NCI-H128 (cell line): ENCODE data around the gene CD2.
"Not testable (repeated sequence)": the region's sequence is repeated elsewhere in the genome, so short reads cannot be mapped to it uniquely, and the experiment has no call there.

ENCODE experiments used
- DNase-seq: peaks from one replicate; lab custom pipeline; 2025; ENCODE audit not compliant: unreplicated experiment; lab: John Stamatoyannopoulos, UW

The CD2 gene

DNA sequence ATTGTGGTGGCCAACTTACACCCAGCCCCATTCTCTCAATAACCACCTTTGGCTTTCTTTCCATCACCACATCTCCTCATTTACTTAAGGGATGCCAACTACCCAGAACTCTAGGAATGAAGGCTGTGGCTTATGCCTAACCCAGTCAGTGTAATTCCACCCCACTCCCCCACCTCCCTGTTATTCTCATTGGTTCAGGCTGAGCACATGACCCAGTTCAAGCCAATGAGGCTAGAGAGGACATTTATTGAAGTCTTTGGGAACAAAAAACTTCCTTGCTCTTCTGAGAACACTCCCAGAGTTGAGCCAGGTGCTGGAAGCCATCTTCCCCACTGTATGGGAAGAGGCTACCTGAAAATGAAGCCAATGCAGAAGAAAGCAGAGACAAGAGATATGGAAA is 22.8 kb upstream of the CD2 start:
- DNase-seq, result no peak

DNA sequence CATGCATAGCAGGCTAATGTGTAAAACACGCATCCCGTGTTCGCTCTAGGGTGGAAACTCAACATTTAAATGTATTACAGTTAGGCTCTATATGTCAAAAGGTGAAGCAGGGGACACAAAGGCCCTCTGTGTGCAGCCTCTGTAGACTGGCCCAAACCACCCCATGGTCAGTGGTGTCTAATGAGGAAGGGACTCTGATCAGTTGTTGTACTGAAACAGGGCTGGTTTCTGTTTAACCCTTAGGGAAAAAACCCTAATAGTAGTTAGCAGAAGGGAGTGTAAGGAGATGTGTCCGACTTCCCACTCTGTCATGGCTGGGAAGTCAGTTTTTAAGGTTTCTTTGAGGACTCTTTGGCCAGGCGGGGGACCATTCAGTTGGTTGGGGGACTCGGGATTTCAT is 21.5 kb upstream of the CD2 start:
- DNase-seq, result no peak

DNA sequence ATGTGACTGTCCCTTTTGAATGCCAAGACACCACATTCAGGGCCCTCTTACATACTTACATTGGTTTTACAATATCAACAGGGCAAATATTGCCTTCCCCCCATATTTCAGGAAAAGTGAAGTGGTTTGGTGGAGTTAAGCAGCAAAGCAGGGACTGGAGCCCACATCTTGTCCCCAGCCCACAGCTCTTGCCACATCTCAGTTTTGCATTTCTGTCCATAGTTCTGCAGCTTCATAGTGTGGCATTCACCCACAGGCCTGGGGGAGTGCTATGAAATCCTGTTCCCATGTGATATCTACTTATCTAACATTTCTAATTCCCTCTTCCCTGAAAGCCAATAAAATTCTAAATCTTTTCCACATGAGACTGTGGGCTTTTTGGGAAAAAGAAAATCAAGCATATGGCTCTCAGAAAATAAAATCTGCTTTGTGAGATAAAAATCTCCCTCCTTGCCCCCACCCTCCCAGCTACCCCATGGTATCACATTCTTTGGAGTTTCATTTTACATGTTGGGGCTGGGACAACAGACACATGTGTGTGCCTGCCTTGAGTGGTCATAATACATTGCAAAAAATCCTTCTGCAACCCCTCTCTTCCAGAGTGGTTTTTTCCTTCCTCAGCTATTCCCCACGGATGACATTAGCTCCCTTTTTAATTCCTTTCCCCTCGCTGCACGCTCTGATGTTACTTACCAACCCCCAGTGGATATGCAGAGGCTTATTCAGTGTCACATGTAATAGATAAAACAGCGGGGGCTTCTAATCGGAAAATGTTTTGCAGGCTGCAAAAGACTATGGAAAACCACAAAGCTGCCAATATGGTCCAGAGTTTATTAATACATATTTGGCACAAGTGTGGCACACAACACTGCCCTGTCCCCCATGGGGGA is 20.5 kb upstream of the CD2 start:
- DNase-seq, result no peak

DNA sequence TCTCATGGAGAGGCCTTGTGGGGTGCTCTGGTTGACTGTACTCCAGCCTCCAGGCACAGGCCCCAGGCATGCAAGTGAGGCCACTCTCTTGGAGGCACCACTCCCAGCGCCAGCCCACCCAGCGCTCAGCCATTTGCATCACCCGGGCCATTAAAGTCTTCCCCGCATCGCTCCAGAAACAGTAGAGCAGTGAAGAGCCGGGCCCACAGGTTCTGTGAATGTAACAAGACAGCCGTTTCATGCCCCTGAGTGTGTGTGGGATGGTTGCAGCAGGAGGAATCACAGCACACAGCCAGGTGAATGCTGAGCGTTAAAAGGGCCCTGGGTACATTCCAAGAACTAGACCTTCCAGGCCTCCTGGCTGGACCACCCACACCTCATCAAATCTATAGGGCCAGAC is 19.0 kb upstream of the CD2 start:
- no peak for DNase-seq

DNA sequence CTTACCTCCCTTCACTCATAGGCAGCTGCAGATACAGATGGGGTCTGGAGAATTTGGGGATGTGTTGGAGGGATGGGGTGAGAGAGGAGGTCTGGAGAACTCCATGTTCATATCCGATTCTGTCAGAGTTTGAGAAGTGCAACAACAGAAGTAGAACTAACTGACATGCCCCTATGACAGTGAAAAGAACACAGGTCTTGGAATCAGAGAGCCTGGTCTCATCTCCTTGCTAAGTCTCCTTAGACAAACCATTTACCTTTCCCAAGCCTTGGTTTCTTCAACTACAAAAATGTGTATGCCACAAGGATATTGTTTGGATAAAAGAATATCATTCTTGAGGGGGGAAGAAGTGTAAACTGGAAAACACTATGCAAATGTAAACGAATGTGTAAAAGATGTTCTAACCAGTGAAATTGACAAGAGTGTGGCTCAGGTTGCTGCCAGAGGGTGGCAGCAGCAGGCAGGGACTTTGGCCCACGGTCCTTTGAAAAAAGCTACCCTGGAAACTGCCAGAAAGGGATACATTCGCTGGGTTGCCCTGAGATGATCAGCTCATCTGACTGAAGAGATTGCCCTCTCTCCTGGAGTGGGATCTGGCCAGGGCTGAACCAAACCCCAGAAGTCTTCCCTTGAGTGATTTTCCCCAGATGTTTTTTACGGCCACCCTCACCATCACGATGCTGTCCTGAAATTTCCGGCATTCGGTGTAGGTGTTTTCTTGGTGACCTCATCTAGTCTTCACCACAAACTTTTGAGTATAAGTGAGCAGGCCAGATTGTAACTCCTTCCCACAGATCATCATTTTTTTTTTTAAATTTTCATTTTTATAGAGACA is 17.0 kb upstream of the CD2 start:
- DNase-seq, result no peak

DNA sequence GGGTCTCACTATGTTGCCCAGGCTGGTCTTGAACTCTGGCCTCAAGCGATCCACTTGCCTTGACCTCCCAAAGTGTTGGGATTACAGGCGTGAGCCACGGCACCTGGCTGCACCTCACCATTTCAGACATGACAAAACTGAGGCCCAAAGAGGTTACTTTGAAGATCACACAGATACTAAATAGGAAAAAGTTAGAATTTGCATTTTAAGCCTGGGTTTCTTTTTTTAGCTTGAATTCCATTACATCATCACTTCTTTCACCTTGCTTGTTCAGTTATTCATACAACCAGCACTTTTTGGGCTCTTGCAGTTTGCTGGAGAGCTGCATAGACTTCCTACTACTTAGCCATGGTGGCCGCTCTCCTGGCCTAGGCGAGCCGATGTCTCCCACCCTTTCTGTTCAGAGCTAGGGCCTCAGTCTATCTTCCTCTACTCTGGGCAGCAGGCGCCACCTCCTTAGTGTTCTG is 16.3 kb upstream of the CD2 start:
- no peak for DNase-seq

- DNase-seq, result no peak
Measured at GRCh38 chr1:116738673-116739370, 15.4 kb upstream of the CD2 start.

DNA sequence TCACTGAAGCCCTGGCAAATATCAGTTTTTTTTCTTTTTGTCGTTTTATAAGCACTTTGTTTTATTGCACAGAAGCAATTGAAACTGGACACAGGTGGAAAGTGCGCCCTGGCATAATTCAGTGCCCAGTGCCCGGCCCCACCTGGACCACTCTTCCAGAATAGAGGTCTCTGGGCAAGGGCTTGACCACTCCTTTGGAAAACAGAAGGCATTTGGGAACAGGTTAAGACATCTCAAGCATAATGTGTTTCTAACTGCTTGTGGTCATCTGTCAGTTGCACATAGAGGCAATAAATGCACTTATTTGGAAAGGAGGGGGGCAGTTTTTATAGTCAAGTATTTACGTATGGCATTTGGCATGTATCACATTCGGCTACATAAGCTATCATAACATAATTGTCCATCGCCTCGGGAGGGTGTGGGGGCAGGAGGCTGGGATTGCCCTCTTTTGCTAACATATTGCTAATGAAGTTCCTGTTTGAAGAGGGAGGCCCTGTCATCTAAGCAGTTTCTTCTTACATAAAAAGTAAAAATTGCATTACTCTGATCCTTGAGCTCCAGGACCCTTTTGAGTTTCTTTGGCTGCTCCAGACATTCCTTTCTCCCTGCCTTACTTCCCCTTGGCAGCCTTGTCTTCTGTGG is 14.7 kb upstream of the CD2 start:
- DNase-seq, result no peak

DNA sequence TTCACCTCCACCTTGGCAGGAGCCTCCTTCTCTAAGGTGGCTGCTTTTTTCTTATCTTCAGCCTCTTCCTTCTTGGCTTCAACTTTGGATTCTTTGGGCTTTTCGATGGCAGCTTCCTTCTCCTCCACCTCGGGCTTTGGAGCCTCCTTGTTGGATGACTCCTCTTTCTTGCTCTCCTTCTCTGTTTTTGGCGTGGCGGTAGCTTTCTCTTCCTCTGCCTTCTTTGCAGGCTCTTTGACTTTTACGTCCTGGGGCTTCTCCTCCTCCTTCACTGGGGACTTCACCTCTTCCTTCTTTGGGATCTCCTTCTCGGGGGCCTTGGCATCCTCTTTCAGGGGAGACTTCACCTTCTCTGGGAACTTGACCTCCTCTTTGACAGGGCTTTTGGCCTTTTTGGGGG is 13.9 kb upstream of the CD2 start:
- no peak for DNase-seq

GRCh38 chr1:116740746-116741145 is 13.5 kb upstream of the CD2 start:
- no peak for DNase-seq

GRCh38 chr1:116741836-116742565 is 12.2 kb upstream of the CD2 start:
- DNase-seq, result no peak

- DNase-seq, result no peak
Measured at GRCh38 chr1:116743535-116743934, 10.7 kb upstream of the CD2 start.

DNA sequence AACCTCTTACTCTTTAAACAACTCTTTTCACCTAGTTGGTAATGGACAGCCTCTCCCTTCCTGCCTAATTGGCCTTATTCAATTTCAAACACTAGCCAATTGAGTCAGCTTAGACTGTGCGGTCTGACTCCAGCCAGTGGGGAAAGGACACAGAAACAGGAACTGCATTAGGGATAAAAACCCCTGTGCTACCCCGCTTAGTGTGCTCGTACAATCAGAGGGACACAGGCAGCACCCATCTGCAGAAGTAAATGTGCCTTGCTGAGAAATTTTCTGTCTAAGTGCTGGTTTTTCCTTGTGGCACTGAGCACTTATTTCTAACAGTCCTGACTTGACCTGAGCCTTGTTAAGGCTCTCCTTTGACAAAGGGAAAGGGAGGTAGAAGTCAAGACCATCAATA is 6.0 kb upstream of the CD2 start:
- no peak for DNase-seq

DNA sequence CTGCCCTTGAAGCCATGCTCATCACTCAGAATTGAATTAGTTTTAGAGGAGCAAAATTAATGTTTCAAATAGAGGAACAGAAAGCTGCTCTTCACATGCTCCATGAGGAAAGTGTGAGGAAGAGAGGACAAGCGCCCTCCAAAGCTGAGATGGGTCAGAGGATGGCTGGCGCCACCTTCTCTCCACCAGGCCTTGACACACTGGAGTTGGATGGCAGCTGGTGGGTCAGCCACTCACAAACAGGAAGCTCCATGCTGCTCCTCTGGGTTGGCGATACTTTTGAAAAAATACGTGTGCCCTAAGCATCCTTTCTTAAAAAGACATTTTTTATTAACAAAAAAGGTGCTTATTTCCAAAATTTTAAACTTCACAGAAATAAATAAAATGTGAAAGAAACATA is 3.1 kb upstream of the CD2 start:
- DNase-seq, result no peak

- DNase-seq, result no peak
Measured at GRCh38 chr1:116751621-116752020, 2.6 kb upstream of the CD2 start.

GRCh38 chr1:116753312-116753711 is 918 bp upstream of the CD2 start:
- no peak for DNase-seq

DNA sequence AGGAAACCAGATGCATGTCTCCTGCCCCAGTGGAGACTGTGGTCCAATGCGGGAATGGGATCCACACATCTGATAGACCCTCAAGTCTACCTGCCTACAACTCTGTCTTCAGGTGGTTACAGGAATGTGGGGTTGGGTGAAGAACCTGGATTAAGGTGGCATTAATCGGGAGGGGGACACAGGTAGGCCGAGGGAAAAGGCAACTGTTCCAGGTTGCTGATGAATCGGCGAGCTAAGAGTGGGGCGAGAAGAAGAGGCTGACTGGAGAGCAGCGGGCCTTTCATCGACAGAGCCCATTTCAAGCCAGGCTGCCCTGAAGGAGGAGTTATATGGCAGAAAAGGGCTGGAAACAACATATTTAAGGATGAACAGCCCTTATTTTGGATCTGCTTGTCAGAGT is 836 bp downstream of the CD2 start:
- DNase-seq, result no peak

DNA sequence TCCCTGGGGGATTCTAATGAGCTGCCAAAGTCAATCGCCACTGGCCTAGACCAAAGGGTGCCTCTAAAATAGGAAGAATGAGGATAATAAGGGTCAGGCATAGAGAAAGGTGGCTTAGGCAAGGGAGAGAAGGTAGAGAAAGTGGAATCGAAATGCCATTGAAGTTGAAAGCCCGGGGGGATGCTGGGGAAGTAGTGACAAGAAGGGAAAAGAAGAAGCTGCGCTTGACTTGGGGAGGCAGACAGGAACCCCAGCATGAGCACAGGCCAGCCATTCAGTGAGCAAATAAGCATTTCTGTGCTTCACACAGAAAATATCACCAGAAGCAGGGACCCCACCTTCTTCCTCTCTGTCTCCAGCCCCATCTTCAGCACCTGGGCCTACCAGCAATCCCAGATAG is 1.5 kb downstream of the CD2 start:
- DNase-seq, result no peak

- not testable (repeated sequence) for DNase-seq
Measured at GRCh38 chr1:116756092-116756491, 1.9 kb downstream of the CD2 start.

GRCh38 chr1:116758456-116758815 is 4.2 kb downstream of the CD2 start:
- not testable (repeated sequence) for DNase-seq
